K562 (cell line): ENCODE measurements around the gene COX7B. TPM values are rescaled to one million over a fixed set of nuclear protein-coding genes. Genes with fewer than 3 reads are reported as not detected.
A peak's percentile ranks its signal among the peaks of the same experiment; 100 is the strongest.

Experiments
- ATAC-seq: fragments of 200-7000 bp; cut with Tn5 transposase; 3 replicates; pipeline ENCODE4 v1.9.1; 2020; ENCODE audit warnings: moderate library complexity
- BruUV-seq: library from RNA; stranded (reverse); fragments of 400-500 nt; replicated peaks from 2 replicates; lab custom pipeline; 2021; lab: Mats Ljungman, UMichigan
- CTCF ChIA-PET: fragments of 300-600 bp; formaldehyde crosslinking; extraction: SDS; loops from one replicate; lab custom pipeline; 2021; ENCODE audit warnings: low intra/inter-chr PET ratio; lab: Yijun Ruan, JAX
- POLR2A ChIA-PET: fragments of 300-600, 350-650 bp; sonication (Branson Sonifier 250); formaldehyde crosslinking; extraction: SDS; loops from one replicate; lab custom pipeline; 2021; ENCODE audit warnings: antibody characterized with exemption, inconsistent platforms; lab: Yijun Ruan, JAX
- DNase-seq, 4 experiments: peaks; one replicate each; pipeline versions ENCODE4 v3.0.0 to v3.0.0-alpha.2; 2011 to 2018; ENCODE audit warnings: low spot score in 3 of 4, mixed read lengths in 3 of 4; ENCODE audit errors: extremely low read depth in 1 of 4
- FAIRE-seq: peaks from 2 replicates; lab custom pipeline; 2011; peaks lifted over from hg19 to GRCh38; lab: Jason Lieb, UNC
- H2AFZ ChIP-seq: 2 replicates; pipeline ENCODE4 v1.6.0; 2011; ENCODE audit warnings: low read depth, low read length, control low read depth, inconsistent platforms
- H3K27ac ChIP-seq: fragments of 200-600 bp; 3 replicates; pipeline ENCODE4 v1.8.0; 2011; ENCODE audit warnings: low read depth, mild to moderate bottlenecking, control low read depth, inconsistent platforms, low read length, moderate library complexity, mixed read lengths; ENCODE audit errors: extremely low read depth
- H3K27me3 ChIP-seq, 2 experiments: fragments of 300-600 bp in 1 of 2; 2 replicates in 1 of 2; 3 replicates in 1 of 2; pipeline versions ENCODE4 v1.6.0 to v1.8.0; 2011; ENCODE audit warnings: inconsistent platforms in 2 of 2, low read length in 2 of 2, mild to moderate bottlenecking in 1 of 2, mixed read lengths in 1 of 2, moderate library complexity in 1 of 2; ENCODE audit not compliant: control insufficient read depth in 2 of 2, insufficient read depth in 2 of 2
- H3K36me3 ChIP-seq: fragments of 300-600 bp; 3 replicates; pipeline ENCODE4 v1.8.0; 2011; ENCODE audit warnings: mild to moderate bottlenecking, low read length, inconsistent platforms; ENCODE audit not compliant: control insufficient read depth, insufficient read depth
- H3K4me1 ChIP-seq, 2 experiments: fragments of 200-600 bp in 1 of 2; replicated peaks in 1 of 2; 2 replicates in 1 of 2; 3 replicates in 1 of 2; pipeline versions ENCODE4 v1.5.1 to v1.8.0; 2011; ENCODE audit warnings: inconsistent platforms in 2 of 2, low read length in 2 of 2, mild to moderate bottlenecking in 1 of 2, mixed read lengths in 1 of 2, moderate library complexity in 1 of 2; ENCODE audit not compliant: control insufficient read depth in 2 of 2, insufficient read depth in 2 of 2
- H3K4me2 ChIP-seq: 2 replicates; pipeline ENCODE4 v1.6.1; 2011; ENCODE audit warnings: low read length, control low read depth, inconsistent platforms, mixed read lengths; ENCODE audit not compliant: insufficient read depth
- H3K4me3 ChIP-seq: fragments of 200-600 bp; sonication (generic), shearing (Covaris generic); 2 replicates; pipeline ENCODE4 v1.5.1; 2016; ENCODE audit warnings: control low read depth, inconsistent platforms
- H3K79me2 ChIP-seq: fragments of 200-600 bp; 3 replicates; pipeline ENCODE4 v1.8.0; 2011; ENCODE audit warnings: low read length, inconsistent platforms; ENCODE audit not compliant: control insufficient read depth, insufficient read depth
- H3K9ac ChIP-seq, 2 experiments: 2 replicates each; pipeline versions ENCODE4 v1.6.0 to v1.6.1; 2011; ENCODE audit warnings: low read depth in 2 of 2, low read length in 2 of 2, control low read depth in 1 of 2, inconsistent platforms in 1 of 2, mild to moderate bottlenecking in 1 of 2, mixed read lengths in 1 of 2; ENCODE audit not compliant: insufficient read depth in 1 of 2
- H3K9me1 ChIP-seq: one replicate; pipeline ENCODE4 v1.6.0; 2011; ENCODE audit warnings: inconsistent platforms, mild to moderate bottlenecking, low read length, moderate library complexity; ENCODE audit not compliant: control insufficient read depth, insufficient read depth
- H3K9me3 ChIP-seq: replicated peaks from 2 replicates; pipeline ENCODE4 v1.5.1; 2011; ENCODE audit warnings: low read depth, low read length, inconsistent platforms; ENCODE audit not compliant: control insufficient read depth, insufficient read depth
- H4K20me1 ChIP-seq: replicated peaks from 2 replicates; pipeline ENCODE4 v1.6.1; 2011; ENCODE audit warnings: low read length, inconsistent platforms, mixed read lengths; ENCODE audit not compliant: control insufficient read depth, insufficient read depth
- ARID1B ChIP-seq: fragments of 450-650 bp; IDR thresholded peaks from 2 replicates; pipeline ENCODE4 v1.6.1; 2016; ENCODE audit warnings: antibody characterized with exemption, mild to moderate bottlenecking, inconsistent platforms
- BMI1 ChIP-seq: fragments of 150-350 bp; IDR thresholded peaks from 2 replicates; pipeline ENCODE4 v1.6.1; 2014; ENCODE audit warnings: low read length
- CBFA2T2 ChIP-seq: fragments of 450-650 bp; conservative IDR thresholded peaks from 2 replicates; pipeline ENCODE4 v1.6.1; 2017; ENCODE audit warnings: mild to moderate bottlenecking
- CBX8 ChIP-seq: fragments of 200-600 bp; sonication (generic); IDR thresholded peaks from 2 replicates; pipeline ENCODE4 v1.6.1; 2012; ENCODE audit warnings: borderline replicate concordance, mixed run types, low read depth, mild to moderate bottlenecking, moderate library complexity, mixed read lengths, low read length, control low read depth, inconsistent platforms; ENCODE audit not compliant: poor library complexity, severe bottlenecking; ENCODE audit errors: extremely low read depth
- CCNT2 ChIP-seq: IDR thresholded peaks from 2 replicates; pipeline ENCODE4 v1.6.1; 2011; ENCODE audit warnings: borderline replicate concordance, low read depth, mild to moderate bottlenecking, moderate library complexity, mixed read lengths, low read length; ENCODE audit not compliant: insufficient read length; ENCODE audit errors: extremely low read depth
- DDX20 ChIP-seq: fragments of 450-650 bp; IDR thresholded peaks from 2 replicates; pipeline ENCODE4 v1.6.1; 2016; ENCODE audit warnings: missing genetic modification characterization, low read depth, mild to moderate bottlenecking, missing compliant biosample characterization, moderate library complexity
- ESRRB ChIP-seq: fragments of 250-450 bp; sonication (Bioruptor Pico); IDR thresholded peaks from 2 replicates; pipeline ENCODE4 v1.5.0; 2020; ENCODE audit warnings: mild to moderate bottlenecking, moderate library complexity, borderline replicate concordance
- FOXK2 ChIP-seq, 2 experiments: fragments of 450-650 bp; IDR thresholded peaks in 1 of 2; conservative IDR thresholded peaks in 1 of 2; 2 replicates each; pipeline ENCODE4 v1.6.1; 2016; ENCODE audit warnings: low read depth in 2 of 2, mild to moderate bottlenecking in 1 of 2
- KDM1A ChIP-seq, 2 experiments: fragments of 450-650 bp; IDR thresholded peaks; 2 replicates each; pipeline ENCODE4 v1.6.1; 2016; ENCODE audit warnings: mild to moderate bottlenecking in 2 of 2
- LARP7 ChIP-seq: fragments of 450-650 bp; IDR thresholded peaks from 2 replicates; pipeline ENCODE4 v1.6.1; 2016
- MAFK ChIP-seq: IDR thresholded peaks from 2 replicates; pipeline ENCODE4 v1.6.1; 2011; ENCODE audit warnings: low read length, improper control_type of control experiment
- MEIS2 ChIP-seq: fragments of 450-650 bp; IDR thresholded peaks from 2 replicates; pipeline ENCODE4 v1.6.1; 2014; ENCODE audit warnings: mild to moderate bottlenecking; ENCODE audit not compliant: partially characterized antibody
- NCOR1 ChIP-seq: fragments of 450-650 bp; IDR thresholded peaks from 2 replicates; pipeline ENCODE4 v1.6.1; 2016; ENCODE audit warnings: mild to moderate bottlenecking, moderate library complexity
- NR4A1 ChIP-seq, 2 experiments: fragments of 250-450 bp in 1 of 2; fragments of 450-650 bp in 1 of 2; sonication (Bioruptor Pico) in 1 of 2; IDR thresholded peaks; 2 replicates each; pipeline versions ENCODE4 v1.4.0 to v1.6.1; 2016 to 2020; ENCODE audit warnings: mild to moderate bottlenecking in 2 of 2, missing compliant biosample characterization in 1 of 2, missing genetic modification characterization in 1 of 2, moderate library complexity in 1 of 2
- PHF8 ChIP-seq: fragments of 200-600 bp; sonication (generic); IDR thresholded peaks from 2 replicates; pipeline ENCODE4 v1.6.1; 2012; ENCODE audit warnings: mixed run types, mild to moderate bottlenecking, inconsistent platforms, low read length, moderate library complexity, borderline replicate concordance
- POLR3G ChIP-seq: IDR thresholded peaks from 2 replicates; pipeline ENCODE4 v1.6.1; 2011; ENCODE audit not compliant: insufficient read length, insufficient replicate concordance; ENCODE audit errors: extremely low read depth
- SMARCA4 ChIP-seq: fragments of 450-650 bp; IDR thresholded peaks from 2 replicates; pipeline ENCODE4 v1.6.1; 2016
- SNRNP70 ChIP-seq: fragments of 200-400 bp; formaldehyde crosslinking; optimal IDR thresholded peaks from 2 replicates; pipeline ENCODE3; 2017; ENCODE audit warnings: low read depth, low read length
- TAL1 ChIP-seq: fragments of 450-650 bp; IDR thresholded peaks from 2 replicates; pipeline ENCODE4 v1.6.1; 2016; ENCODE audit warnings: mild to moderate bottlenecking
- TCF7 ChIP-seq: sonication (generic); IDR thresholded peaks from 2 replicates; pipeline ENCODE4 v1.6.1; 2016; ENCODE audit warnings: antibody characterized with exemption, borderline replicate concordance
- ZKSCAN1 ChIP-seq: fragments of 150-350 bp; IDR thresholded peaks from 2 replicates; pipeline ENCODE4 v1.6.1; 2016; ENCODE audit warnings: low read depth, low read length
- ZNF507 ChIP-seq: conservative IDR thresholded peaks from 2 replicates; pipeline ENCODE4 v1.6.1; 2017; ENCODE audit warnings: missing genetic modification characterization, missing compliant biosample characterization
- ZNF780A ChIP-seq: fragments of 250-450 bp; sonication (Bioruptor Pico); IDR thresholded peaks from 2 replicates; pipeline ENCODE4 v1.5.0; 2021; ENCODE audit warnings: mild to moderate bottlenecking
- ZNF830 ChIP-seq: fragments of 250-450 bp; sonication (Bioruptor Pico); IDR thresholded peaks from 2 replicates; pipeline ENCODE4 v1.5.0; 2021; ENCODE audit warnings: mild to moderate bottlenecking
- WGBS: fragments of 100-300 bp; shearing (Covaris generic); methylation state at CpG from one replicate; pipeline ENCODE4 v1.1.6; 2016; ENCODE audit warnings: low coverage, mixed read lengths; ENCODE audit not compliant: insufficient coverage; ENCODE audit errors: missing lambda C conversion rate; 5-methylcytosine and 5-hydroxymethylcytosine counted together
- in situ Hi-C: fragments of 300-500 bp; cut with MboI; formaldehyde crosslinking; loops from 4 replicates; pipeline ENCODE4 v1.15.0; 2018; ENCODE audit warnings: inconsistent platforms, mixed read lengths
- intact Hi-C: fragments of 100-400 bp; cut with micrococcal nuclease; formaldehyde crosslinking; loops from 2 replicates; pipeline ENCODE4 v1.14.2; 2022
- polyA plus RNA-seq, 8 experiments: library from polyadenylated mRNA; depleted of rRNA in 4 of 8; stranded (reverse) in 5 of 8; unstranded in 3 of 8; fragments of >200 nt; fragmentation: Nextera tagmentation in 2 of 8; fragmentation: Illumina TruSeq in 1 of 8; extraction: Ambion mirVana in 2 of 8; extraction: Trizol in 1 of 8; gene quantifications; 2 replicates each; pipeline versions ENCODE4 v1.2.1 to v1.2.3, GENCODE V29; 2011 to 2014; ENCODE audit warnings: inconsistent platforms in 1 of 8, missing spikeins in 1 of 8
- total RNA-seq, 7 experiments: library from RNA; depleted of rRNA in 6 of 7; stranded (reverse); fragments of >200 nt in 6 of 7; fragmentation: Illumina TruSeq in 2 of 7; extraction: Trizol in 2 of 7; gene quantifications; 2 replicates each; pipeline versions ENCODE4 v1.2.1 to v1.2.3, GENCODE V29; 2011 to 2021; ENCODE audit warnings: low replicate concordance in 1 of 7
- TF ChIP-seq, protein P1 (sequence below): fragments of 450-650 bp; IDR thresholded peaks from 2 replicates; pipeline ENCODE4 v1.6.1; 2016; ENCODE audit warnings: low read depth, mild to moderate bottlenecking, moderate library complexity

The COX7B gene
- total and polyA plus RNA-seq, 9 of the 15 experiments (the other 6 are each of a cell fraction or from before 2014, with no cell fraction given) = 549 to 2,891 (median 1,307) TPM

DNA sequence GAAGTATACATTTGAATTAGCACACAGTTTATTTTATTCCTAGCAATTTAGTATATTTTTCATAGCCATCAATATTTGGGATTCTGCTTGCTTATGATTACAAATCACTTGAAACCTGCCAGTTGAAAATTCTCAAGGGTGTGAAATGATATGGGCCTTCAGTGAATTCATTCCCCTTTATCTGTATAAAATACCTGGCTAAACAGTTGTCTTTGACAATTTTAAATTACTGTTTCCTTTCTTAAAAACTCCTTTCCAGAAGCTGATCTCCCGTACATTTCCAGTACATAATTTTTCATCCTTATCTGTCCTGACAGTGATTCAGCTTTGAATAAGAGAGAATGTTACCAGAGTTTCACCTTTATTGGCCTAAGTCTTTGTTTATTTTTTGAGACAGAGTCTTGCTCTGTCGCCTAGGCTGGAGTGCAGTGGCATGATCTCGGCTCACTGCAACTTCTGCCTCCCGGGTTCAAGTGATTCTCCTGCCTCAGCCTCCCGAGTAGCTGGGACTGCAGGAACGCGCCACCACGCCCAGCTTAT lies 25.1 kb downstream of the COX7B start:
- Histone ChIP-seq H3K9ac (peak overlapping the region; percentile 7 to 17; a peak in 2 of 4 replicates), H3K4me3 (no peak overlapping the region), H3K36me3 (no peaks in the 10 kb centered on the region; the same call in 2 of the 3 replicates), H4K20me1 (no peaks in the 10 kb centered on the region), H3K9me3 (no peaks in the 10 kb centered on the region), H3K9me1 (no peaks in the 10 kb centered on the region), H3K27me3 (no peaks in the 10 kb centered on the region), H3K4me1 (peaks cover 4% of the 10 kb centered on the region in 2 experiments; a peak in 3 of 5 replicates), H3K79me2 (peaks cover 90% of the 10 kb centered on the region), H2AFZ (no peak overlapping the region), H3K4me2 (peak overlapping the region; percentile 25; the same call in 1 of the 2 replicates), H3K27ac (peak overlapping the region; percentile 58; the same call in 2 of the 3 replicates)
- DNase-seq (no peak), ATAC-seq (peak; percentile 51), FAIRE-seq (no peak)
- WGBS = 5% methylated on average over 8 of the region's 8 CpGs
- CTCF ChIA-PET = no interaction called here
- POLR2A ChIA-PET = no interaction called here
- TSS peak; percentile 19 for BruUV-seq
- in situ Hi-C loops = no loop called here
- intact Hi-C loops = no loop called here
- TF ChIP-seq FOXK2 (conservative IDR thresholded peaks at IDR 0.05 in 1 of 2, IDR thresholded peaks at IDR 0.05 in 1 of 2; ENCODE audit: low read depth in 2 of 2) = 0 out of 4 replicates have a peak, but pooled peaks of 1 of the 2 experiments have one; percentile 42
- TF ChIP-seq CBFA2T2 = peak; percentile 51
- no peak for TF ChIP-seq LARP7
- TF ChIP-seq CCNT2 = no peak
- no peak for TF ChIP-seq ZKSCAN1
- no peak for TF ChIP-seq ZNF830 (CRISPR knock-in tag)
- TF ChIP-seq POLR3G = no peak
- TF ChIP-seq KDM1A (IDR thresholded peaks at IDR 0.05) = peak; percentile 18 to 34; a peak in 1 of 4 replicates
- no peak for TF ChIP-seq ZNF780A (CRISPR knock-in tag)
- peak; percentile 75 for TF ChIP-seq MEIS2
- no peak for TF ChIP-seq NR4A1 (CRISPR knock-in tag; IDR thresholded peaks at IDR 0.05)
- no peak for TF ChIP-seq NR4A1 (tag; IDR thresholded peaks at IDR 0.05)
- TF ChIP-seq TCF7 = no peak
- no peak for TF ChIP-seq CBX8
- TF ChIP-seq BMI1 = no peak
- TF ChIP-seq NCOR1 = peak; percentile 43; the same call in 1 of the 2 replicates
- TF ChIP-seq MAFK = no peak
- TF ChIP-seq, protein P1, sequence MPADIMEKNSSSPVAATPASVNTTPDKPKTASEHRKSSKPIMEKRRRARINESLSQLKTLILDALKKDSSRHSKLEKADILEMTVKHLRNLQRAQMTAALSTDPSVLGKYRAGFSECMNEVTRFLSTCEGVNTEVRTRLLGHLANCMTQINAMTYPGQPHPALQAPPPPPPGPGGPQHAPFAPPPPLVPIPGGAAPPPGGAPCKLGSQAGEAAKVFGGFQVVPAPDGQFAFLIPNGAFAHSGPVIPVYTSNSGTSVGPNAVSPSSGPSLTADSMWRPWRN = no peak
- TF ChIP-seq ESRRB (CRISPR knock-in tag) = no peak
- TF ChIP-seq SMARCA4 = peak; percentile 41; the same call in 1 of the 2 replicates
- TF ChIP-seq SNRNP70 = no peak
- no peak for TF ChIP-seq PHF8
- peak; percentile 47 for TF ChIP-seq ARID1B
- TF ChIP-seq ZNF507 = no peak
- no peak for TF ChIP-seq DDX20 (tag)
- peak; percentile 19; the same call in 1 of the 2 replicates for TF ChIP-seq TAL1
